ENCODE results near the gene ZNF672. TPM values are rescaled to one million over a fixed set of nuclear protein-coding genes. Genes with fewer than 3 reads are reported as not detected.
"Not testable (repeated sequence)": the region's sequence is repeated elsewhere in the genome, so short reads cannot be mapped to it uniquely, and the experiment has no call there.

ZNF672 gene
- total and polyA plus RNA-seq, 2 of the 4 experiments (the other 2 are of a cell fraction) = 6.6 to 12.6 TPM

- H4K5ac ChIP-seq (ENCODE audit: low read depth, low read length); H3K4me3 ChIP-seq (ENCODE audit: insufficient read depth, low read depth, low read length); H2BK20ac ChIP-seq (ENCODE audit: low read depth, low read length); H3K79me1 ChIP-seq (ENCODE audit: low read depth in 1 of 2, low read length in 2 of 2); H2AFZ ChIP-seq (replicated peaks; ENCODE audit: low read length, poor library complexity); H3K4me2 ChIP-seq (ENCODE audit: low read depth, low read length); in situ Hi-C loops (cut with MboI; ENCODE audit: low sequenced_read_pairs); DNase-seq; H3K9ac ChIP-seq (ENCODE audit: low read depth, low read length); ATAC-seq (ENCODE audit: low read depth); H3K18ac ChIP-seq (ENCODE audit: low read depth, low read length); H2AK9ac ChIP-seq (replicated peaks; ENCODE audit: low read depth, low read length, poor library complexity); dilution Hi-C loops (cut with HindIII; ENCODE audit: low sequenced_read_pairs, unreplicated experiment); H3K27me3 ChIP-seq (ENCODE audit: control insufficient read depth, insufficient read depth, low read length); H3K9me1 ChIP-seq (ENCODE audit: insufficient read depth, low read length); H3K56ac ChIP-seq (ENCODE audit: extremely low read depth, insufficient read depth, low read length); H2BK5ac ChIP-seq (ENCODE audit: low read depth, low read length, poor library complexity, severe bottlenecking); H3K36me3 ChIP-seq (ENCODE audit: control insufficient read depth, insufficient read depth, low read length); H2BK120ac ChIP-seq (ENCODE audit: low read depth, low read length); POLR2A ChIA-PET (ENCODE audit: unreplicated experiment); intact Hi-C loops (cut with micrococcal nuclease); H2BK15ac ChIP-seq (ENCODE audit: low read depth, low read length); H3K27ac ChIP-seq (ENCODE audit: insufficient read depth, low read length); CTCF ChIA-PET; H4K20me1 ChIP-seq (ENCODE audit: insufficient read depth, low read length); H3K4me1 ChIP-seq (ENCODE audit: control insufficient read depth, insufficient read depth, low read length); H2AK5ac ChIP-seq (ENCODE audit: low read depth, low read length); H4K91ac ChIP-seq (ENCODE audit: insufficient read depth, low read depth, low read length); H3K23ac ChIP-seq (ENCODE audit: low read depth, low read length); H3K14ac ChIP-seq (replicated peaks; ENCODE audit: low read depth, low read length); BruUV-seq (replicated peaks); H3K4ac ChIP-seq (ENCODE audit: low read depth, low read length); H4K8ac ChIP-seq (ENCODE audit: low read depth in 2 of 2, low read length in 2 of 2); H3K9me3 ChIP-seq (ENCODE audit: control insufficient read depth, insufficient read depth, low read length): not testable (repeated sequence)
- 74% methylated on average over 9 of the region's 15 CpGs; no CpG with 5 or more reads in 1 of the 2 experiments for WGBS, 2 experiments (ENCODE audit: extremely low coverage in 2 of 2, insufficient read length in 1 of 2)
These were observed 34.5 kb upstream of the ZNF672 start for GRCh38 chr1:248803501-248803900.

Data from IMR-90 (cell line).